ENCODE data around the gene PAPPA2.
"Not testable (repeated sequence)": the region's sequence is repeated elsewhere in the genome, so short reads cannot be mapped to it uniquely, and the experiment has no call there.

Gene PAPPA2

DNA sequence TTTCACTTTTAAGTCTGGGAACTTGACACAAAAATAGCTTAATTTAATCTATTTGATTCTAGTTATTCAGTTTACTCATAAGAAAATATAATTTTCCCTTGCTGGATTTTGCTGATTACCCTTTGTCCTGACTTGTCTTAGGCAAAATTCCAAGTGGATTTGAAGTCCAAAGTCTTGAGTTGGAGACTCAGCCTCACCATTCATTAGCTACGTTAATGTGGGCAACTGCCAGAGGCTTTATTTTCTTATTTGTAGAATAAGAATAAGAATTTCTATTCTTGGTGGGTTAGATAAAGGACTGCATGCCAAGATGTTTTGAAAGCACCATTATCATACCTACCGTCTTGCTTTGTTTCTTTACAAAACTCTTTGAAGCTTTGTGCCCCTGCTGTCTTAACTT, 22.8 kb upstream of the PAPPA2 start:
- no peak overlapping the region for H3K9ac ChIP-seq
- no peaks in the 10 kb centered on the region for H3K36me3 ChIP-seq (ENCODE audit: control insufficient read depth, insufficient read depth, low read length)
- H3K79me2 ChIP-seq: no peaks in the 10 kb centered on the region
- no peak overlapping the region for H3K4me3 ChIP-seq (ENCODE audit: low read depth, low read length)
- H3K4me1 ChIP-seq: no peaks in the 10 kb centered on the region
- H3K27ac ChIP-seq: no peak overlapping the region
- no peak overlapping the region for H3K4me2 ChIP-seq (ENCODE audit: low read length)
- no peak overlapping the region for H2AFZ ChIP-seq
- TF ChIP-seq, protein P1, sequence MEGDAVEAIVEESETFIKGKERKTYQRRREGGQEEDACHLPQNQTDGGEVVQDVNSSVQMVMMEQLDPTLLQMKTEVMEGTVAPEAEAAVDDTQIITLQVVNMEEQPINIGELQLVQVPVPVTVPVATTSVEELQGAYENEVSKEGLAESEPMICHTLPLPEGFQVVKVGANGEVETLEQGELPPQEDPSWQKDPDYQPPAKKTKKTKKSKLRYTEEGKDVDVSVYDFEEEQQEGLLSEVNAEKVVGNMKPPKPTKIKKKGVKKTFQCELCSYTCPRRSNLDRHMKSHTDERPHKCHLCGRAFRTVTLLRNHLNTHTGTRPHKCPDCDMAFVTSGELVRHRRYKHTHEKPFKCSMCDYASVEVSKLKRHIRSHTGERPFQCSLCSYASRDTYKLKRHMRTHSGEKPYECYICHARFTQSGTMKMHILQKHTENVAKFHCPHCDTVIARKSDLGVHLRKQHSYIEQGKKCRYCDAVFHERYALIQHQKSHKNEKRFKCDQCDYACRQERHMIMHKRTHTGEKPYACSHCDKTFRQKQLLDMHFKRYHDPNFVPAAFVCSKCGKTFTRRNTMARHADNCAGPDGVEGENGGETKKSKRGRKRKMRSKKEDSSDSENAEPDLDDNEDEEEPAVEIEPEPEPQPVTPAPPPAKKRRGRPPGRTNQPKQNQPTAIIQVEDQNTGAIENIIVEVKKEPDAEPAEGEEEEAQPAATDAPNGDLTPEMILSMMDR (IDR thresholded peaks at IDR 0.05): no peak
- H3K27me3 ChIP-seq (ENCODE audit: control insufficient read depth, insufficient read depth, low read length): no peaks in the 10 kb centered on the region
- H3K9me3 ChIP-seq (ENCODE audit: control insufficient read depth, low read length): no peaks in the 10 kb centered on the region

DNA sequence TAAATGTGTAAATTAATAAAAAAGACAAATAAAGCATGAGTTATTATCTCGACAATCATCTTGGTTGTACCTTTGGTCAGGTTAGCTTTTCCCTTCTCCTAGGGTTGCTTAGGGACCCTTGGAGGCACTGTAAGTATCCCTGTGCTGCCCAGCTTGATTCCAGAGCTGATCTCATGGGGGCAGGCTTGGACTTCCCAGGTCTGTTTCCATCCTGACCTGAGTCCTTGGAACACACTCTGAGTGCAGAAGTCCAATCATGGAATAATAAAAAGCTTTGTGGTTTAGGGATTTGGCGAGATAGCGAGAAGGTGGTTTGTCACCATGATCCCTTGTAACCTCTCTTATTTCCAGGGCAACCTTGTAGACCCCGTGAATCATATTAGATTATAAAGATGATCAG, 18.7 kb upstream of the PAPPA2 start:
- no peaks in the 10 kb centered on the region for H3K4me1 ChIP-seq
- H3K27ac ChIP-seq: no peak overlapping the region

DNA sequence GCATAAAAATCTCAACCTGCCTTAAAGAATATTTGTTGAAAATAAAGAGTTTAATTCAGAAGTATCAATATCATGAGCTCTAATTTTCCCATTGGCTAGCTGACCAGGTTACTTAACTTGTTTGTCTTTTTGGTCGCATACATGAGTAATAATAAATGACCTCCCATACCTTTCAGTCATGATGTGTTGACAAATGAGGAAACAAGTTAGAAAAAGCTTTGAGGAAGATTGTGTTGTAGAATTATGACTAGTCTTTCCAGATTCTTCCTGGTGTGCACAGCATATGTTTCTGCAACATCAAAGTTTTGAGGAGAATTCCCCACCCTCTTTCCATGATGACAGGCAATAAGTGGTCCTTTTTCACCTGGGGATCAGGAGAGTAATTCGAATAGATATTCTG, 17.6 kb upstream of the PAPPA2 start:
- Histone ChIP-seq H3K79me2 (no peaks in the 10 kb centered on the region), H3K4me3 (ENCODE audit: low read depth, low read length) (no peak overlapping the region), H3K27ac (no peak overlapping the region), H3K4me1 (no peaks in the 10 kb centered on the region), H3K9me3 (ENCODE audit: control insufficient read depth, low read length) (no peaks in the 10 kb centered on the region), H3K27me3 (ENCODE audit: control insufficient read depth, insufficient read depth, low read length) (no peaks in the 10 kb centered on the region), H2AFZ (no peak overlapping the region), H3K9ac (no peak overlapping the region), H3K4me2 (ENCODE audit: low read length) (no peak overlapping the region), H3K36me3 (ENCODE audit: control insufficient read depth, insufficient read depth, low read length) (no peaks in the 10 kb centered on the region)
- TF ChIP-seq, protein P1 (IDR thresholded peaks at IDR 0.05): no peak

More for the DNA sequence above, 18.7 kb upstream of the PAPPA2 start:
- H3K4me2 ChIP-seq (ENCODE audit: low read length): no peak overlapping the region
- H3K9ac ChIP-seq: no peak overlapping the region
- H2AFZ ChIP-seq: no peak overlapping the region
- no peaks in the 10 kb centered on the region for H3K9me3 ChIP-seq (ENCODE audit: control insufficient read depth, low read length)
- no peaks in the 10 kb centered on the region for H3K27me3 ChIP-seq (ENCODE audit: control insufficient read depth, insufficient read depth, low read length)
- H3K36me3 ChIP-seq (ENCODE audit: control insufficient read depth, insufficient read depth, low read length): no peaks in the 10 kb centered on the region
- TF ChIP-seq, protein P1 (IDR thresholded peaks at IDR 0.05): no peak
- no peaks in the 10 kb centered on the region for H3K79me2 ChIP-seq
- H3K4me3 ChIP-seq (ENCODE audit: low read depth, low read length): no peak overlapping the region

DNA sequence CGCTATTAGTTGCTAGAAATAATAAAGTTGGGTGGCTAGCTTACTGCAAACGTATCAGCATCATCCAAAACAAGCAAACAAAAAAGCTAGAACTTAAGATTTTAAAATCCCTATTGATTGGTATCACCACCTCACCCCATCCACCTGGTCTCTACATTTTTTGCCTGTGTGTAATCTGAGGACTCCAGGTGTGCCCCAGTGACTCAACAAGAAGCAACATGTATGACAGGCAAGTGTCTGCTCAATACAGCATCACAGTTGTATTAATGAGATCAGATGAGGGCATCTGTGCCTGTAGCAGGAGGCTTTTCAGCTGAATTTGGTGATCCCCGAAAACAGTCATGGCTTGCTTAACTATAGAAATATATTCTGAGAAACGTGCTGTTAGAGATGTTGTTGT, 14.6 kb upstream of the PAPPA2 start:
- Histone ChIP-seq H3K4me2 (ENCODE audit: low read length) (no peak overlapping the region), H2AFZ (no peak overlapping the region), H3K79me2 (no peaks in the 10 kb centered on the region), H3K36me3 (ENCODE audit: control insufficient read depth, insufficient read depth, low read length) (no peaks in the 10 kb centered on the region), H3K9me3 (ENCODE audit: control insufficient read depth, low read length) (no peaks in the 10 kb centered on the region), H3K4me1 (no peaks in the 10 kb centered on the region), H3K9ac (no peak overlapping the region), H3K27me3 (ENCODE audit: control insufficient read depth, insufficient read depth, low read length) (no peaks in the 10 kb centered on the region), H3K27ac (no peak overlapping the region), H3K4me3 (ENCODE audit: low read depth, low read length) (no peak overlapping the region)
- TF ChIP-seq, protein P1 (IDR thresholded peaks at IDR 0.05): no peak

DNA sequence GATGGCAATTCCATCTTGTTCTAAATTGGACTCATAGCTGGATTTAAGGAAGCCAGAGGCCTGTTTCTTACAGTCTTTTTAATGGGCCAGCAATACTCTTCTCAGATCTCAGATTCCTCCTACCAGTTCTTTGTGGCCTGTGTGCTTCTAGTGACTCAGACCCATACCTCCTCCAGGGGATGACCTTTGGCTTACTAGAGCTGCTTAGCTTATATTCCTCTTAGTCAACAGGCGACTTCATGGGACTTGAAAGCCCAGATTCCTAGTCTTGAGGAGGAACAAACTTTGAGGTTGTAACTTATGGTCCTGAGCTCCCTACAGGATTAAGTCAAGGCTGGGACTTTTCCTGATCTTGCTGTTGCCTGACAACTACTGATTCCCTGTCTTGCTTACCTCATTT, 12.4 kb upstream of the PAPPA2 start:
- no peaks in the 10 kb centered on the region for H3K9me3 ChIP-seq (ENCODE audit: control insufficient read depth, low read length)
- no peak overlapping the region for H3K4me2 ChIP-seq (ENCODE audit: low read length)
- H3K79me2 ChIP-seq: no peaks in the 10 kb centered on the region
- no peaks in the 10 kb centered on the region for H3K27me3 ChIP-seq (ENCODE audit: control insufficient read depth, insufficient read depth, low read length)
- no peak overlapping the region for H3K27ac ChIP-seq
- H3K4me1 ChIP-seq: no peaks in the 10 kb centered on the region
- H2AFZ ChIP-seq: no peak overlapping the region
- TF ChIP-seq, protein P1 (IDR thresholded peaks at IDR 0.05): no peak
- no peaks in the 10 kb centered on the region for H3K36me3 ChIP-seq (ENCODE audit: control insufficient read depth, insufficient read depth, low read length)
- no peak overlapping the region for H3K9ac ChIP-seq
- no peak overlapping the region for H3K4me3 ChIP-seq (ENCODE audit: low read depth, low read length)

DNA sequence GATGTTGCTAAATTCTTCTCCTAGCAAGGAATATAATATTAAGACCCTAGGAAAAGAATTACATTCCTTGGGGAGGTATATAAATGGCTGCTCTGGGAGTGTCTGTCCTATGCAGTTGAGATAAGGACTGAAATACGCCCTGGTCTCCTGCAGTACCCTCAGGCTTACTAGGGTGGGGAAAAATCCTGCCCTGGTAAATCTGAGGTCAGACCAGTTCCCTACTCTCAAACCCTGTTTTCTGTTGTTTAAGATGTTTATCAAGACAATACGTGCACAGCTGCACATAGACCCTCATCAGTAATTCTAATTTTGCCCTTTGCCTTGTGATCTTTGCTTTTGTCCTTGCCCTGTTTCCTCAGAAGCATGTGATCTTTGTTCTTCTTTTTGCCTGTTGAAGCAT, 11.2 kb upstream of the PAPPA2 start:
- H3K27me3 ChIP-seq (ENCODE audit: control insufficient read depth, insufficient read depth, low read length); H3K36me3 ChIP-seq (ENCODE audit: control insufficient read depth, insufficient read depth, low read length); H3K9me3 ChIP-seq (ENCODE audit: control insufficient read depth, low read length); H3K9ac ChIP-seq; H3K4me2 ChIP-seq (ENCODE audit: low read length); H3K4me1 ChIP-seq; H3K4me3 ChIP-seq (ENCODE audit: low read depth, low read length); H2AFZ ChIP-seq; H3K79me2 ChIP-seq; H3K27ac ChIP-seq: not testable (repeated sequence)
